Measurements from ENCODE around the gene STAT2. TPM values are rescaled to one million over a fixed set of nuclear protein-coding genes. Genes with fewer than 3 reads are reported as not detected.
"Not testable (repeated sequence)": the region's sequence is repeated elsewhere in the genome, so short reads cannot be mapped to it uniquely, and the experiment has no call there.

Gene STAT2
- total RNA-seq, 2 donors from 2014 or later: 161 to 192 TPM

GRCh38 chr12:56351325-56351724 is 8.6 kb downstream of the STAT2 start:
- H3K27ac ChIP-seq: no peak overlapping the region
- H3K27me3 ChIP-seq (replicated peaks; ENCODE audit: insufficient read depth): no peaks in the 10 kb centered on the region
- no peaks in the 10 kb centered on the region for H3K4me1 ChIP-seq (ENCODE audit: control insufficient read depth in 1 of 2, low read depth in 2 of 2)
- no peaks in the 10 kb centered on the region for H3K9me3 ChIP-seq
- no peak overlapping the region for H3K4me3 ChIP-seq
- ATAC-seq (ENCODE audit: insufficient number of reproducible peaks, low FRiP score, low read depth) (no peak), DNase-seq (ENCODE audit: low spot score) (no peak)
- peaks cover 80% of the 10 kb centered on the region for H3K36me3 ChIP-seq
- no peak for TF ChIP-seq CTCF (IDR thresholded peaks at IDR 0.05)

DNA sequence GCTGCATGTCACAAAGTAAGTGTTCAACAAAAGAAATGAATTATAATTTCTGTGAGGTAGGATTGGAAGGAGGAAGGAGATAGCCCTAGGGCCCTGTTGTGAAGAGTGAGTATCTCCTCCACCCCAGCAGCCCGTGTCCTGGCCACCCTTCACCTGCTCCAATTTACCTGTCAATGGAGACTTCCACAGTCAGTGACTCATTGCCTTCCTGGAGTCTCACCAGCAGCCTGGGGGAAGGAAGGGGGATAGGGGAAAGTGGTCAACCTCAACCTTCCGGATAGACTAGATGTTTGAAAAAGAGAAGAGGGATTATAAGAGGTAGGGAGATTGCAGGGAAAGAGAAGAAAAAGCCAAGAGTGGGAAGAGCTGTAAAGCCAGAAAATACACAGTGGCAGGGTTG is 9.2 kb downstream of the STAT2 start:
- Histone ChIP-seq H3K36me3 (peaks cover 80% of the 10 kb centered on the region), H3K4me1 (ENCODE audit: control insufficient read depth in 1 of 2, low read depth in 2 of 2) (no peaks in the 10 kb centered on the region), H3K4me3 (no peak overlapping the region), H3K9me3 (no peaks in the 10 kb centered on the region), H3K27me3 (replicated peaks; ENCODE audit: insufficient read depth) (no peaks in the 10 kb centered on the region), H3K27ac (no peak overlapping the region)
- TF ChIP-seq CTCF (IDR thresholded peaks at IDR 0.05): no peak
- DNase-seq (ENCODE audit: low spot score): no peak
- no peak for ATAC-seq (ENCODE audit: insufficient number of reproducible peaks, low FRiP score, low read depth)

DNA sequence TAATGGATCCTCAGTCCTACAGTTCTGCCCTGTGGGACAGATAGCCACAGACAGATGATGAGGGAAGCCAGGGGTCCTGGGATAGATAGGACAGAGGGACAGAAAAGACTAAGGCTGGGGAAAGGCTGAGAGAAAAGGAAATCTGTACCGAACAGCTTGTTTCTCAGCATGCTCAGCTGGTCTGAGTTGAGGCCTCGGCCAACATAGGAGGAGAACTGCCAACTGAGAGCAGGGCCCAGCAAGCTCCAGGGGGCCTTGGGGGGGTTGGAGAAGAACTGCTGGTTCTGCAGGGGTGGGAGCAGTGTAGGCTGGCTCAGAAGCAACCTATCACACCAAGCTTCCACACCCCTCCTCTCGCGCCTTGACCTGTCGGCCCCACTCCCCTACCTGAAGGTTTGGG is 11.1 kb downstream of the STAT2 start:
- H3K4me3 ChIP-seq: no peak overlapping the region
- no peaks in the 10 kb centered on the region for H3K9me3 ChIP-seq
- no peak overlapping the region for H3K27ac ChIP-seq
- no peaks in the 10 kb centered on the region for H3K27me3 ChIP-seq (replicated peaks; ENCODE audit: insufficient read depth)
- DNase-seq (ENCODE audit: low spot score) (no peak), ATAC-seq (ENCODE audit: insufficient number of reproducible peaks, low FRiP score, low read depth) (no peak)
- H3K4me1 ChIP-seq (ENCODE audit: control insufficient read depth in 1 of 2, low read depth in 2 of 2): no peaks in the 10 kb centered on the region
- no peak for TF ChIP-seq CTCF (IDR thresholded peaks at IDR 0.05)
- peaks cover 72% of the 10 kb centered on the region for H3K36me3 ChIP-seq

DNA sequence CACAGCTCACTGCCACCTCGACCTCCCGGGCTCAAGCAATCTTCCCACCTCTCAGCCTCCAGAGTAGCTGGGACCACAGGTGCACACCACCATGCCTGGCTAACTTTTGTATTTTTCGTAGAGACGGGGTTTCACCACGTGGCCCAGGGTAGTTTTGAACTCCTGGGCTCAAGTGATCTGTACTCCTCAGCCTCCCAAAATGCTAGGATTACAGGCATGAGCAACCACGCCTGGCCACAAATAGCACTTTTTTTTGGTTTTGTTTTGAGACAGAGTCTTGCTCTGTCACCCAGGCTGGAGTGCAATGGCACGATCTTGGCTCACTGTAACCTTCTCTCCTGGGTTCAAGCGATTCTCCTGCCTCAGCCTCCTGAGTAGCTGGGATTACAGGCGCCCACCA is 12.7 kb downstream of the STAT2 start:
- H3K4me3 ChIP-seq; H3K9me3 ChIP-seq; DNase-seq (ENCODE audit: low spot score); ATAC-seq (ENCODE audit: insufficient number of reproducible peaks, low FRiP score, low read depth); H3K4me1 ChIP-seq (ENCODE audit: control insufficient read depth in 1 of 2, low read depth in 2 of 2); H3K27me3 ChIP-seq (replicated peaks; ENCODE audit: insufficient read depth); H3K27ac ChIP-seq: not testable (repeated sequence)
- peaks cover 74% of the 10 kb centered on the region for H3K36me3 ChIP-seq

GRCh38 chr12:56346675-56347074 is 13.2 kb downstream of the STAT2 start:
- H3K4me3 ChIP-seq: no peak overlapping the region
- no peak for TF ChIP-seq CTCF (IDR thresholded peaks at IDR 0.05)
- ATAC-seq (ENCODE audit: insufficient number of reproducible peaks, low FRiP score, low read depth): no peak
- no peak for DNase-seq (ENCODE audit: low spot score)
- H3K4me1 ChIP-seq (ENCODE audit: control insufficient read depth in 1 of 2, low read depth in 2 of 2): no peaks in the 10 kb centered on the region
- H3K27ac ChIP-seq: no peak overlapping the region
- no peaks in the 10 kb centered on the region for H3K27me3 ChIP-seq (replicated peaks; ENCODE audit: insufficient read depth)
- H3K36me3 ChIP-seq: peaks cover 72% of the 10 kb centered on the region
- H3K9me3 ChIP-seq: no peaks in the 10 kb centered on the region

DNA sequence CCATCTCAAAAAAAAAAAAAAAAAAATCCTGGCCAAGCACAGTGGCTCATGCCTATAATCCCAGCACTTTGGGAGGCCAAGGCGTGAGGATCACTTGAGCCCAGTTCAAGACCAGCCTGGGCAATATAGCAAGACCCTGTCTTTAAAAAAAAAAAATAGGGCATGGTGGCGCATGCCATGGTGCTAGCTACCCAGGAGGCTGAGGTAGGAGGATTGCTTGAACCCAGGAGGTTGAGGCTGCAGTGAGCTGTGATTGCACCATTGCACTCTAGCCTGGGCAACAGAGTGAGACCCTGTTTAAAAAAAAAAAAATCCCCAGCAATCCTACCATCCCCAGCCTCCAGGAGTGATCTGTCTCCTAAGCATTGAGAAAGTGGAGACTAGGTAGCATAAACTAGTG is 17.6 kb downstream of the STAT2 start:
- ATAC-seq (ENCODE audit: insufficient number of reproducible peaks, low FRiP score, low read depth): not testable (repeated sequence)
- H3K36me3 ChIP-seq: peaks cover 32% of the 10 kb centered on the region

More for the DNA sequence above, 17.6 kb downstream of the STAT2 start:
- not testable (repeated sequence) for H3K4me3 ChIP-seq; H3K27ac ChIP-seq; H3K4me1 ChIP-seq (ENCODE audit: control insufficient read depth in 1 of 2, low read depth in 2 of 2); H3K27me3 ChIP-seq (replicated peaks; ENCODE audit: insufficient read depth); DNase-seq (ENCODE audit: low spot score); H3K9me3 ChIP-seq

Measured in thoracic aorta (tissue), 2 donors.